ENCODE measurements around the gene UBR2.
"Not testable (repeated sequence)": the region's sequence is repeated elsewhere in the genome, so short reads cannot be mapped to it uniquely, and the experiment has no call there.

Gene UBR2

DNA sequence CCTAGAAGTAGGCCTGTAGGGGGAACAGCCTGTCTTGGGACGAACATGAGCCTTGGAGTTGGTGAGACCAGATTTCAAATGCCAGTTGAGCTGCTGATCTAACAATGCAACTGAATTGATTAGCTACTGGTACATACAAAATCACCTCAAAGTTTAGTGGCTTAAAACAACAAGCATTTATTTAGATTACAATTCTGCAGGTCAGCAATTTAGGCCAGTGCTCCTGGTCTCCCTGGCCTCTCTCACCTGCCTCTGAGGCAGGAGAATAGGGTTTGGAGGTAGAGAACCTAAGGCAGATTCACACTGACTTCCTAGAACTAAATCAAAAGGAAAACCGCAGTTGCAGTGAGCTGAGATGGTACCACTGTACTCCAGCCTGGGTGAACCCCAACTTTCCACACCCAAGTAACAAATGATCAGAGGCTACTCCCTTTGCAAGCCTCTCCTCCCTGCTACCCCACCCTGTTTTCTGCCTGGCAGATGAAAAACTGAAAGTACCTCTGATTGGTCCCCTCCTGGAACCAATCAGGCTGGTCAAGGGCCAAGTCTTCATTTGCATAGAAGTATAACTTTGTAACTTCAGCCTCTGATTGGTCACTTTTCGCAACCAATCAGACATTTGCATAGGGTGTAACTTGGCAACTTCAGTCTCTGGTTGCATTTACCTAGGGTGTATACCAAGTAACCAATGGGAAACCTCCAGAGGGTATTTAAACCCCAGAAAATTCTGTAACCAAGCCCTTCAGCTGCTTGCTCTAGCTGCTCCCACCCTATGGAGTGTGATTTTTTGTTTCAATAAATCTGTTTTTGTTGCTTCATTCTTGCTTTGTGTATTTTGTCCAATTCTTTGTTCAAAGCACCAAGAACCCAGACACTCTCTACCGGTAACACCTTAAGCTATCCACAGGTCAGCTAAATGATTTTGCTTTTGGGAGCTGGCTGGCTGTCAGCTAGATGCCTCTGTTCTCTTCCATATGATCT, 8.1 kb upstream of the UBR2 start:
- DNase-seq (ENCODE audit: low read depth): no peak

DNA sequence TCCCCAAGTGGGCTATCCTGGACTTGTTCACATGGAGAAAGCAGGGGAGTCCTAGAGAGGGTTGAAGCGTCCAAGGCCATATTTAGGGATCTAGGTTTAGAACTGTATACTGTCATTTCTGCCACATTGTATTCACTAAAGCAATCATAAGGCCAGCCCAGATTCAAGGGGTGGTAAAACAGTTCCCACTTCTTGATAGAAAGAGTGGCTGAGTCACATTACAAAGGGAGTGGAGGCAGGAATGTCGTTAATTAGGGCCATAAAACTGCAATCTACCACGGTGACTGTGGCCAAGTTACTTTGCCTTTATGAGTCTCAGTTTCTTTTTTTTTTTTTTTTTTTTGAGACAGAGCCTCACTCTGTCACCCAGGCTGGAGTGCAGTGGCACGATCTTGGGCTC, 7.4 kb upstream of the UBR2 start:
- DNase-seq (ENCODE audit: low read depth): no peak

DNA sequence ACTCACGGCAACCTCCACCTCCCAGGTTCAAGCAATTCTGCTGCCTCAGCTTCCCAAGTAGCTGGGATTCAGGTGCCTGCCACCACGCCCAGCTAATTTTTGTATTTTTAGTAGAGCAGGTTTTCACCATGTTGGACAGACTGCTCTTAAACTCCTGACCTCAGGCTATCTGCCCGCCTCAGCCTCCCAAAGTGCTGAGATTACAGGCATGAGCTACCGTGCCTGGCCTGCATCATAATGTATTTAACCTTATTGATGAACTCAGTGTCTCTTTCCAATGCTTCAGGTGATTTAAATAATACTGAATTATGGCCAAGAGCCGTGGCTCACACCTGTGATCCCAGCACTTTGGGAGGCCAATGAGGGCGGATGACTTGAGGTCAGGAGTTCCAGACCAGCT, 4.6 kb upstream of the UBR2 start:
- not testable (repeated sequence) for DNase-seq (ENCODE audit: low read depth)

DNA sequence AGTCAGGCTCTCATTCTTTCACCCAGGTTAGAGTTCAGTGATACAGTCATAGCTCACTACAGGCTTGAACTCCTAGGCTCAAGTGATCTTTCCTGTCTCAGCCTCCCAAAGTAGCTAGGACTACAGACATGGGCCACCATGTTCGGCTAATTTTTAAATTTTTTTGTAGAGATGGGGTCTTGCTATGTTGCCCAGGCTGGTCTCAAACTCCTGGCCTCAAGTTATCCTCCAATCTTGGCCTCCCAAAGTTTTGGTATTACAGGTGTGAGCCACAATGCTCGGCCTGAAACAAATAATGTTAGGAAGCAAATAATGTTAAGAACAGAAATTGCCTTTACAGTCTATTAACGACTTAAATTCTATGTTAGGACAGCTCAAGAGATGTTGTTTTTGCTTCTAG, 1.8 kb upstream of the UBR2 start:
- no peak for DNase-seq (ENCODE audit: low read depth)

DNA sequence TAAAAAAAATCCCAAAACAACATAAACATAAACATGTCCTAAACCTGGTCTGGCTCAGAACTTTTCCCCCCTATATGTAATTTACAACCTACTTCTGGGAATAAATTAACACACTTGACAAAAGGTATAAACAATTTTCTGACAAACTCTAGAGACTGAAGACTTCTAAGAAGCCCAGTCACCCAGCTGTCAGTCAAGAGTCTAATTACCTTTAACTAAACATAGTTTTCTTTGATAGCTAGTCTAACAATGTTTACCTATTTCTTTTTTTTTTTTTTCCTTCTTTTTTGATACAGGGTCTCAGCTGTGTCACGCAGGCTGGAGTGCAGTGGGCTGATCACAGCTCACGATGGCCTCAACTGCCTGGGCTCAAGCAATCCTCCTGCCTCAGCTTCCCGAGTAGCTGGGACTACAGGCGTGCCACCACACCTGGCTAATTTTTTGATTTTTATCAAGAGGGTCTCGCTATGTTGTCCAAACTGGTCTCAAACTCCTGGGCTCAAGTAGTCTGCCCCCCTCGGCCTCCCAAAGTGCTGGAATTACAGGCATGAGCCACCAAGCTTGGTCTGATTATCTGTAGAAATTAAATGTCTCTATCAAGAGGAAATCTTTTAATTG, 932 bp upstream of the UBR2 start:
- DNase-seq (ENCODE audit: low read depth): no peak

DNA sequence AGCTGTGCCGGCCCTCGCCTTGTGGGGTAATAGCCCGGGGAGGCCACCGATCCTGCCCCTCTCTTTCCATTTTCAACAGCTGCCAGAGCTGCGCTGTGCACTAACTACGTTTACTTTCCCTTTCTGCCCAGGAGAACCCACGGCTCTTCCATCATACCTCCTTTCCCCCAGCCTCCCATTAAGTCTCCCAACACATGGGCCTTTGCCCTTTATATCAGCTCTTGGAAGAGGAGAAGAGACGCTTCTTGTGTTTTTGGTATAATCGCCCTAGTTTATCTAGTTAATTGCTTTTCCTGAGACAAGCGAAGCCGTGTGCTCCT, 637 bp downstream of the UBR2 start:
- DNase-seq (ENCODE audit: low read depth): no peak

DNA sequence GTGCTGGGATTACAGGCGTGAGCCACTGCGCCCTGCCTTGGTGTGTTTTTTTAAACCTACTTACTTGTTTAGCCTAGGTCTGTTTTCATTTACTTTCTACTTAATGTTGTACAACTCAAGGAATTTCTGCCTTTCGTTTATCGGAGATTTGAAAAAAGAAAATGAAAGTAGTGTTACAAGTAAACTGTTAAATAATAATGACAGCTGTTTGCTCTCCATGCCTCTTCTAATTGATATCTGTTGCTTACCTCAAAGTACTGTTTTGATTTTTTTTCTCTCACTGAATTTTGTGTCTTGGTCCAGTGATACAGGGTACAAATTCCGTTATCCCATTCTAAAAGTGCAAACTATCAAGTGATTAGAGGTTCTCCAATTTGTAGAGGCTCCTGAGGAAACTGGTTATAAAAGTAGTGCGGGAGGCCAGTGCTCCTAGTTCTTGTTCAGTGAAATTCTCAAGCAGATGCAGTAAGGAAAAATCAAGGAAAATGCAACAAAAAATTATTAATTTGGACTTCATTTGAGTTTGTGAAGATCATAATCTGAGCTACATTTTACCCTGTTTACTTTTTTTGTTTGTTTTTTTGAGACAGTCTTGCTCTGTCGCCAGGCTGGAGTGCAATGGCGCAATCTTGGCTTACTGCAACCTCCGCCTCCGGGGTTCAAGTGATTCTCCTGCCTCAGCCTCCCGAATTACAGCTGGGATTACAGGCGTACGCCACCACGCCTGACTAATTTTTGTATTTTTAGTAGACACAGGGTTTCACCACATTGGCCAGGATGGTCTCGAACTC, 2.2 kb downstream of the UBR2 start:
- DNase-seq (ENCODE audit: low read depth): no peak

DNA sequence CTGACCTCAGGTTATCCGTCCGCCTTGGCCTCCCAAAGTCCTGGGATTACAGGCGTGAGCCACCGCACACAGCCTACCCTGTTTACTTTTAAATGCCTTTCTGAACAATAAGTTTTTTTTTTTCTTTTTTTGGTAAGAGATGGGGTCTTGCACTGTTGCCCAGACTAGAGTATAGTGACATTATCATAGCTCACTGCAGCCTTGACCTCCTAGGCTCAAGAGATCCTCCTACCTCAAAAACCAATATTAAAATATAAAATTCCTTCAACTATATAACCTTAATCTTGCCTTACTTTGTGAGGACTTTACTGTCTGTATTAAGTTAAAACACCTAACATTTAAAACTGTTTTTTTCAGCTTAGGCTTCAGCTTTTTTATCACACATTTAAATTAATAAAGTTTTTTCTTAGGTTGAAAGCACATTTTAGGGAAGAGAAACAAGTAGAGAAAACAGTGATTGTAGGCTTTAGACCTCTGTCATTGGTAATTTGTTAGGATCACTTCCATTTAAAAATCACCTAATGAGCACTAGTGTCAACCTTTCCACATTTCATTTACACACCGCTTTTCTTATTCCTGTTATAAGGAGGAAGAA, 2.9 kb downstream of the UBR2 start:
- no peak for DNase-seq (ENCODE audit: low read depth)

DNA sequence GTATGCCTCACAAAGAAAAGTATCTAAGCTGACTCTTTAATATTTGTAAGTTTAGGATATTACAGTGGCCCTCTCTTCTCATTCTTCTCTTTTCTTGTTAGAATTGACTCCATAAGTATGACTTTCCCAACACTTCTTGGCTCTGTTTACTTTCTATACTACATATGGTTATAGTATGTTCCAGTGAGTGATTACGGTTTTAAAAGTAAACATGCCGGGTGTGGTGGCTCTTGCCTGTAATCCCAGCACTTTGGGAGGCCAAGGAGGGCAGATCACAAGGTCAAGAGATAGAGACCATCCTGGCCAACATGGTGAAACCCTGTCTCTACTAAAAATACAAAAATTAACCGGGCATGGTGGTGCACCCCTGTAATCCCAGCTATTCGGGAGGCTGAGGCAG, 3.4 kb downstream of the UBR2 start:
- not testable (repeated sequence) for DNase-seq (ENCODE audit: low read depth)

DNA sequence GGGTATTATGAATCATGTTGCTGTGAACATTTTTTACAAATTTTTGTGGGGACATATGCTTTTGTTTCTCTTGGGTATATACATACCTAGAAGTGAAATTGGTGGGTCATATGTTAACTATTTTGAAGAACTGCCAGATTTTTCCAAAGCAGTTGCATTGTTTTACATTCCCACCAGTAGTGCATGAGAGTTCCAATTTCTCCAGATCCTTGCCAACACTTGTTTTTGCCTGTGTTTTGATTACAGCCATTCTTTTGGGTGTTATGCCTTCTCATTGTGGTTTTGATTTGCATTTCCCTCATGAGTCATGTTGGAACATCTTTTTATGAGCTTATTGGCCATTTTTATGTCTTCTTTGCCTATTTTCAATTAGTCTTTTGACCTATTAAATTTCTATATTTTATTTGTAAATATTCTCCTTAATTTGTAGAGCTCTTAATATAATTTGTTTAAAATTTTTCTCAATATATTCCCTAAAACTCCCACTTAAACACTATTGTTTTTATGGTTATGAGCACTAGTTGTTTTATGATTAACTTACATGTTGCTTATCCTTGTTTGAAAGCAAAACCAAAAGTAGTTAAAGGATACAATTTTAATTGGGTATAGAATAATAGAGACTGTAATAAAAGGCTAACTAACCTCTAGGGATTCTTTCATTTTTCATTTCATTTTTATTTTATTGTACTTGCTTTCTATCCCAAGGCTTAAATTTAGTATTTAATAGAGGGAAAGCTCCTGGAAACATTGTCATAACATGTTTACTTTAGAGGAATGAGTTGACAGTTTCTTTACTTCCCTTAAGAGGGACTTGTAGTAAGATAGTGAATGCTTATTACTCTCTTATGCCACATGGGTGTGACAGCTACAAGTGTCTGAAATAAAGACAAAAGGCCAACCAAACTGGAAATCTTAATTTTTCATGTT, 5.5 kb downstream of the UBR2 start:
- DNase-seq (ENCODE audit: low read depth): peak; percentile 89

DNA sequence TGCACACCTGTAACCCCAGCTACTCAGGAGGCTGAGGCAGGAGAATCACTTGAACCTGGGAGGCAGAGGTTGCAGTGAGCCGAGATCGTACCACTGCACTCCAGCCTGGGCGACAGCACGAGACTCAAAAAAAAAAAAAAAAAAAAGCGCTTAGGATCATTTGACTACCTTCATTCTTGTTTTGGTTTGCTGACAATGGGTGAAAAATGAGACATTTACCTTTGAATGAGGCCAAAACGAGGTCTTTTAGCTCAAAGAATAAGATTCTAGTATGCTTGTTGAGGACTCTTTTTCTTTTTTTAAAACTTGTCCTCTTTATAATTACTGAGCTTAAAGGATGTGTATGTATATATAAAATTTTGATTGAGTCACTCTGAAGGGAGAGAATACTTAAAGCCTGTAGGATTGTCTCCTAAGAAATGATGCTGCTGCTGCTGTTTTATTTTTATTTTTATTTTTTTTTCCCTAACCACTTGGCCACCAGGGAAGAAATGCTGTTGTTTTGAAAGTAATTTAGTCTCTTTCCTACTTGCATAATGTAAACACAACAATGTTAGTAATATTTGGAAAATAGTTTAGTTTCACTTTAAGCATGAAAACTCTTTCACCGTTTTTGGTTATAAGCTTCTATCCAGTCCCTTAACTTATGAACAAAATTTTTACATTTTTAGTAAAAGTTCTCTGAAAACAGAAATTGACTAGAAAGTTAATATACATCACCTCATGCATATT, 7.9 kb downstream of the UBR2 start:
- DNase-seq (ENCODE audit: low read depth): no peak

DNA sequence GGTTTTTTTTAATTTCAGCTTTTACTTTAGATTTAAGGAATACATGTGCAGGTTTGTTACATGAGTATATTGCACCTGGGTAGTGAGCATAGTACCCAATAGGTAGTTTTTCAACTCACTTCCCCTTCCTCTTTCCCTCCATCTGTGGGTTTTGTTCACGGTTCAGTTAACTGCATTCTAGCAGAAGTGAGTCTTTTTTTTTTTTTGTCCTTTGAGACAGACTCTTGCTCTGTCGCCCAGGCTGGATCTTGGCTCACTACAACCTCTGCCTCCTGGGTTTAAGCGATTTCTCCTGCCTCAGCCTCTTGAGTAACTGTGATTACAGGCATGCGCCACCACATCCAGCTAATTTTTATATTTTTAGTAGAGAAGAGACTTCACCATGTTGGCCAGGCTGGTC, 8.7 kb downstream of the UBR2 start:
- no peak for DNase-seq (ENCODE audit: low read depth)

DNA sequence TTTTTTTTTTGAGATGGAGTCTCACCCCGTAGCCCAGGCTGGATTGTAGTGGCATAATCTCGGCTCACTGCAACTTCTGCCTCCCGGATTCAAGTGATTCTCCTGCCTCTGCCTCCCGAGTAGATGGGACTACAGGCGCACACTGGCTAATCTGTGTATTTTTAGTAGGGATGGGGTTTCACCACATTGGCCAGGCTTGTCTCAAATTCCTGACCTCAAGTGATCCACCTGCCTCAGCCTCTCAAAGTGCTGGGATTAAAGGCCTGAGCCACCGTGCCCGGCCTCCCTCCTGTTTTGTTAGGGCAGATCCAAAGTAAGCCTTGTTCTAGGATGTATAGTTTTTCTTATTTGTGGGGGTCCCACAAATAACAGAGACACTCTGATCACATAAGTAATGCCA, 12.7 kb downstream of the UBR2 start:
- not testable (repeated sequence) for DNase-seq (ENCODE audit: low read depth)

DNA sequence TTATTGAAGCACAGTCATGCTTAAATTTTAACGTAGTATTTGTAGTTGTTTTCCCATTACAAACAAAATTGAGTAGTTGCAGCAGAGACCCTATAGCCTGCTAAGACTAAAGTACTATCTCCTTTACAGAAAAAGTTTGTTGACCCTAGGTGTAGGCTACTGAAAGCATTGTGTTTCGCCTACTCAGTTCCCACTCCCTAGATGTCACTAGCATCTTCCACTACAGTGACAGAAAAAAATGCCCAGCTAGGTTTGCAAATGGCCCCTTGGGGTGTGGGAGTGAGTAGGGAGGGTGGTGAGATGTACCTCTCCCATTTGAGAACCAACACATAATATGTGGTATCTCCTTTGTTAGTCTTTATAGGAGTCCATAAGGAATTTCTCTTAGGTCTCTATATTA, 34.5 kb downstream of the UBR2 start:
- no peak for DNase-seq (ENCODE audit: low read depth)

DNA sequence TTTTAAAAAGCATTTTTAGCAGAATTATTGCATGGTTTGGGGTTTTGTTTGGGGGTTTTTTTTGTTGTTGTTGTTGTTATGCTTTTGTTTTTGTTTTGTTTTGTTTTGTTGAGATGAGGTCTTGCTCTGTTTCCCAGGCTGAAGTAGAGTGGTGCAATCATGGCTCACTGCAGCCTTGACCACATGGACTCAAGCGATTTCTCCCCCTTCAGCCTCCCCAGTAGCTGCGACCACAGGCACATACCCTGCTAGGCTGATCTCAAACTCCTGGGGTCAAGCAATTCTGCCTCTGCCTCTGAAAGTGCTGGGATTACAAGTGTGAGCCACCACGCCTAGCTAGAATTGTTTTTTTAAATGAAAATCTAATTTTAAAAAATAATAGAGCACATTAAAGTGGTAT, 35.7 kb downstream of the UBR2 start:
- DNase-seq (ENCODE audit: low read depth): no peak

DNA sequence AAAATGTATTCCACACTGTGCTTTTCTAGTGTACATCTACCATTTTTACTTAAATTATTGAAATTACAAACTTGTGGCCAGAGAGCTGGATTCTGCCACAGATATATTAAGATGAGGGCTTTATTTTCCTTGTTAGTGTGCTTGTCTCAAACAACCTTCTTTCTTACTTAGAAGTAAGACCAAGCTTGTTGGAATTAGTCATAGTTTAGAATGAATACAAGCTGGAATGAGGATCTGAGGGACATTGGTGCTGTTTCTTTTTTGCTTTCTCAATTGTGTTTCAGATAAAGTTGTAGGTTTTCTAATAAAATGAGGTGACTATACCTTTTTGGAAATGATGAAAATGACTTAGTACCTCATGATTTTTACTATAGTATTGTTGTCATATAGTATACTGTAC, 40.3 kb downstream of the UBR2 start:
- no peak for DNase-seq (ENCODE audit: low read depth)

DNA sequence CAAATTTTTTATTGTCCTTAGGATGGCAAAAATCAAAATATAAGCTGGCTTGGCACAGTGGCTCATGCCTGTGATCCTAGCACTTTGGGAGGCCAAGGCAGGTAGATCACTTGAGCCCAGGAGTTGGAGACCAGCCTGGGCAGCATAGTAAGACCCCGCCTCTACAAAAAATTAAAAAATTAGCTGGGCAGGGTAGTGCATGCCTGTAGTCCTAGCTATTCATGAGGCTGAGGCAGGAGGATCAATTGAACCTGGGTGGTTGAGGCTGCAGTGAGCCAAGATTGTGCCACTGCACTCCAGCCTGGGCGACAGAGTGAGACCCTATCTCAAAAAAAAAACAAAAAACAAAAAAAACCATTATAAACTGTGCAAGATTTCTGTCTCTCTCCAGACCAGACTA, 40.9 kb downstream of the UBR2 start:
- not testable (repeated sequence) for DNase-seq (ENCODE audit: low read depth)

DNA sequence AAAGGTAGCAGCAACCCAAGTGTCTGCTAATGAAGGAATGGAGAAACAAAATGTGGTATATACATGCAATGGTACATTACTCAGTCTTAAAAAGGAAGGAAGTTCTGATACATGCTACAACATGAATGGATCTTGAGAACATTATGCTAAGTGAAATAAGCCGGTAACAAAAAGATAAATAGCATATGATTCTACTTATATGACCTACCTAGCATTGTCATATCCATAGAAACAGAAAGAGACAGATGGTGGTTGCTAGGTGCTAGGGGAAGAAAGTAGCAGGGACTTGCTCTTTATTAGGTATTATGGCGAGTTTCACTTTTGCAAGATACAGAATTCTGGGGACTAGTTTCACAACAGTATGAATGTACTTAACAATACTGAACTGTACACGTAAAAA, 46.6 kb downstream of the UBR2 start:
- no peak for DNase-seq (ENCODE audit: low read depth)

DNA sequence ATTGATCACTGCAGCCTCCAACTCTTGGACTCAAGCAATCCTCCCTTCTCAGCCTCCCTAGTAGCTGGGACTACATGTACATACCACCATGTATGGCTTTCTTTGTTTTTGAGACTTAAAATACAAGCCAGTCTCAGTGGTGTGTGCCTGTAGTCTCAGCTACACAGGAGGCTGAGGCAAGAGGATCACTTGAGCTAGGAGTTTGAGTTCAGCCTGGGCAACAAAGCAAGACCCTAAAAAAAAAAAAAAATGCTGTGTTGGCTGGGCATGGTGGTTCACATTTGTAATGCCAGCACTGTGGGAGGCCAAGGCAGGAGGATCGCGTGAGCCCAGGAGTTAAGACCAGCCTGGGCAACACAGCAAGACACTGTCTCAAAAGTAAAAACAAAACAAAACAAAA, 51.7 kb downstream of the UBR2 start:
- no peak for DNase-seq (ENCODE audit: low read depth)

DNA sequence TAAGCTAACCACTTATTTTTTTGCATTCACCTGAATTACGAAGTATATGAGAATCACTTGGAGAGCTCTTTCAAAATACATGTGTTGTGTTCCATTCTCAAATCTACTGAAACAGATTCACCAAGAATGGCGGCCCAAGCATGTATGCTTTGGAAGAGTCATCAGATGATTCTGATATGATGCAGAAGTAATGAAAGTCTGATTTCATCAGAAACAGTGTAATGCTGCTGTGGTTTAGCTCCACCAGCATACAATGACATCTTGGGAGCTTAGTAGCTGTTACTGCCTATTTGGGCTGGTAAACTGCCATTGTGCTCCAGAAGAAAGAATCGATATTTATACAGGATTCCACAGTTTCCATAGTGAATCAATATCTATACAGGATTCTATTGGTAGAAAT, 52.9 kb downstream of the UBR2 start:
- no peak for DNase-seq (ENCODE audit: low read depth)

DNA sequence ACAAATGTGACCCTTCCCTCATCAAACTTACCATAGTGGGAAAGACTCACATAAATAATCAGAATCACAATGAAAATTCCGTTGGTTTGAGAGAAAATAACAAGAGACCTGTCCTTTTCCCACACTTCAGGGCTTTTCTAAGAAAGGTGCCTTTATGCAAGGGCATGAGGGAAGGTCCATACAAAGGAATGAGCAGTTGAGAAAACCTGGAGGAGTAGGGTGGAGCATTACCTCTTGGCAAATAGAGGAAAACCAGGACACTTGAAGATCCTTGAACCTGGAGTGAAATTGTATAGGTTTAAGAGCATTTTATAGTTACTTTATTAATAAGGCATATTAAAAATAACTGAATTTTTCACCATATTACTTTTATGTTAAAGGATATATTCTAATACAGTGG, 54.3 kb downstream of the UBR2 start:
- DNase-seq (ENCODE audit: low read depth): no peak

Measured in non-pigmented ciliary epithelial cell (primary cell).